ENCODE measurements around the gene RASSF1.

The RASSF1 gene

GRCh38 chr3:50298836-50299637 lies 41.6 kb downstream of the RASSF1 start, which contains the start of the genes HYAL3 and NAA80:
TSS of gene HYAL3 (minus strand) at chr3:50299405. CDS start at chr3:50295602, 3,803 bp downstream.
TSS of gene NAA80 (minus strand) at chr3:50299405. CDS start at chr3:50297463, 1,942 bp downstream.
- Histone ChIP-seq H3K27ac (ENCODE audit: low read depth, low read length, poor library complexity, severe bottlenecking) (peak within 1 kb of the TSS; percentile 67), H3K9ac (ENCODE audit: low read length) (peak within 1 kb of the TSS; percentile 89), H2AFZ (ENCODE audit: low read length) (peak within 1 kb of the TSS; percentile 64; the same call in 1 of the 2 replicates), H3K4me1 (ENCODE audit: insufficient read depth, low read length, severe bottlenecking) (peaks cover 21% of the 10 kb centered on the region), H3F3A (ENCODE audit: insufficient read depth, low read length) (no peaks in the 10 kb centered on the region), H3K36me3 (ENCODE audit: insufficient read depth, low read length) (no peaks in the 10 kb centered on the region), H3K4me2 (ENCODE audit: low read length) (peak within 1 kb of the TSS; percentile 98), H3K9me2 (ENCODE audit: low read depth, low read length) (no peaks in the 10 kb centered on the region), H3K4me3 (ENCODE audit: low read depth, low read length, poor library complexity, severe bottlenecking) (peak within 1 kb of the TSS; percentile 93), H3K9me3 (ENCODE audit: low read length) (no peaks in the 10 kb centered on the region), H3K79me2 (ENCODE audit: insufficient read depth, low read length) (no peaks in the 10 kb centered on the region), H4K20me1 (ENCODE audit: insufficient read depth, low read length) (no peaks in the 10 kb centered on the region), H3K27me3 (ENCODE audit: insufficient read depth, low read length) (no peaks in the 10 kb centered on the region)
- peak; percentile 49; the same call in 1 of the 2 replicates for TF ChIP-seq CTCF (IDR thresholded peaks at IDR 0.05; ENCODE audit: low read length)
- no peak for TF ChIP-seq EZH2 (IDR thresholded peaks at IDR 0.05; ENCODE audit: borderline replicate concordance, low read length)

DNA sequence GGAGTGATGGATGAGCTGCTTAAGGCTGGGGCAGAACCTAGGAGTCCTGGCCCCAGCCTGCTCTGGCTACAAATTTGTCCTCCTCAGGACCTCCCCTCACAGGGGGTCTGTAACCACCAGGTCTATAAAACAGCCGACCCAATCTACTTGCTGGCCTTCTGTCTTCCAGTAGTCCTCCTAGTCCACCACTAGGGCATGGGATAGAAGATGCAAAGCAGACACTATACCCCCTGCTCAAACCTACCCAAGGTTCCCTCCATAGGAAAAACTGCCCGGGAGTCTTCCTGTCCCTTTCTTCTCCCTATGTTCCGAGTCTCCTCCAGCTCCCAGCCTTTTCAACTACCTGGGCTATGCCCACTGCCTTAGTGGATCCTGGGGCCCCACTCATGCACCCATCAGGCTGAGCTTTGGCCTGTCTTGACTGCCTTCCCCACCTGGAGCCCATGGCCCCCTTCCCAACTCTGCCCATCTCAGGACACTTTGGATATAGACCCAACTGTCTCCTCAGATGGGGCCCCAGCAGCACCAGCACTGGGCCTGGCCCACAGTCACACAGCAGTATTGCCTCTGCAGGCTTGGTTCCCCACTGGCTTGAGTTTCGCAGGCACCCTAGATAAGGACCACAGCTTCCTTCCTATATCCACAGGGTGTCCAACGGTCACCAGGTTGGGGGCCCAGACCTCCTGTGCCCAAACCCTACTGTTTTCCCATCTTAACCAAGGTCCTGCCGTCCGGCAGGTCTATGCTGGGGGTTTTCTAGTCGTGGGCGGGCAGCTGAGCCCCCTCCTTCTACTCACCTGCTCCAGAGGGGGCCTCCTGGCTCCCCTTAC lies 42.5 kb downstream of the RASSF1 start:
- Histone ChIP-seq H3K9me2 (ENCODE audit: low read depth, low read length) (no peaks in the 10 kb centered on the region), H3K9me3 (ENCODE audit: low read length) (no peaks in the 10 kb centered on the region), H3K4me2 (ENCODE audit: low read length) (peak overlapping the region; percentile 98), H3K79me2 (ENCODE audit: insufficient read depth, low read length) (no peaks in the 10 kb centered on the region), H3K36me3 (ENCODE audit: insufficient read depth, low read length) (no peaks in the 10 kb centered on the region), H4K20me1 (ENCODE audit: insufficient read depth, low read length) (no peaks in the 10 kb centered on the region), H3K27ac (ENCODE audit: low read depth, low read length, poor library complexity, severe bottlenecking) (no peak overlapping the region), H3F3A (ENCODE audit: insufficient read depth, low read length) (no peaks in the 10 kb centered on the region), H3K27me3 (ENCODE audit: insufficient read depth, low read length) (no peaks in the 10 kb centered on the region), H2AFZ (ENCODE audit: low read length) (no peak overlapping the region), H3K4me3 (ENCODE audit: low read depth, low read length, poor library complexity, severe bottlenecking) (peak overlapping the region; percentile 93), H3K9ac (ENCODE audit: low read length) (peak overlapping the region; percentile 89; the same call in 1 of the 2 replicates), H3K4me1 (ENCODE audit: insufficient read depth, low read length, severe bottlenecking) (peaks cover 21% of the 10 kb centered on the region)
- TF ChIP-seq EZH2 (IDR thresholded peaks at IDR 0.05; ENCODE audit: borderline replicate concordance, low read length): no peak
- no peak for TF ChIP-seq CTCF (IDR thresholded peaks at IDR 0.05; ENCODE audit: low read length)

DNA sequence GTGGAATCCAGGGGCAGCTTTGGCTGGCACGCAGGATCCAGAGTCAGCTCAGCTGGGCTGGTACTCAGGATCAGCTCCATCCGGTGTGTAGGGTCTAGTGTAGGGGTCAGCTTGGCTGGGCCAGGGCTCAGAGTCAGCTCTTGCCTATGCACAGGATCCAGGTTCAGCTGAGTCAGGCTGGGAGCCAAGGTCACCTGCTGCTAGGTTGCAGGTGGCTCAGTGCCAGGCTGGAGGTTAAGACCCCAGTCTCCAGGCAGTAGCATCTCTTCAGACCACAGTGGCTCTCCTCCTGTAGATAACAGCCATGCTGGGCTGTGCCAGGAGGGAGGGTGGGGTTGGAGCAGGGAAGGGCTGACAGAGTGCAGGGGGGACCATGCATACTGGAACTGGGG lies 43.3 kb downstream of the RASSF1 start:
- H3K27me3 ChIP-seq (ENCODE audit: insufficient read depth, low read length): no peaks in the 10 kb centered on the region
- TF ChIP-seq EZH2 (IDR thresholded peaks at IDR 0.05; ENCODE audit: borderline replicate concordance, low read length): no peak
- no peak for TF ChIP-seq CTCF (IDR thresholded peaks at IDR 0.05; ENCODE audit: low read length)
- H3F3A ChIP-seq (ENCODE audit: insufficient read depth, low read length): no peaks in the 10 kb centered on the region
- no peaks in the 10 kb centered on the region for H3K9me3 ChIP-seq (ENCODE audit: low read length)
- H4K20me1 ChIP-seq (ENCODE audit: insufficient read depth, low read length): no peaks in the 10 kb centered on the region
- H3K79me2 ChIP-seq (ENCODE audit: insufficient read depth, low read length): no peaks in the 10 kb centered on the region
- H2AFZ ChIP-seq (ENCODE audit: low read length): no peak overlapping the region
- H3K9ac ChIP-seq (ENCODE audit: low read length): no peak overlapping the region
- H3K4me1 ChIP-seq (ENCODE audit: insufficient read depth, low read length, severe bottlenecking): peaks cover 28% of the 10 kb centered on the region
- H3K4me3 ChIP-seq (ENCODE audit: low read depth, low read length, poor library complexity, severe bottlenecking): no peak overlapping the region
- no peaks in the 10 kb centered on the region for H3K36me3 ChIP-seq (ENCODE audit: insufficient read depth, low read length)
- no peak overlapping the region for H3K27ac ChIP-seq (ENCODE audit: low read depth, low read length, poor library complexity, severe bottlenecking)
- H3K9me2 ChIP-seq (ENCODE audit: low read depth, low read length): no peaks in the 10 kb centered on the region
- no peak overlapping the region for H3K4me2 ChIP-seq (ENCODE audit: low read length)

All from OCI-LY1 (cell line).